ENCODE measurements around the gene HOPX. TPM values are rescaled to one million over a fixed set of nuclear protein-coding genes. Genes with fewer than 3 reads are reported as not detected.
A peak's percentile ranks its signal among the peaks of the same experiment; 100 is the strongest.
"Not testable (repeated sequence)": the region's sequence is repeated elsewhere in the genome, so short reads cannot be mapped to it uniquely, and the experiment has no call there.

HOPX gene
- total RNA-seq, 2 experiments from 2014 or later = 72.3 to 74.6 TPM

- Mint-ChIP-seq H3K36me3 (ENCODE audit: low read depth) (peaks cover 52% of the 10 kb centered on the region), H3K27me3 (no peaks in the 10 kb centered on the region), H3K27ac (peak overlapping the region; percentile 68), H3K9me3 (peaks cover 11% of the 10 kb centered on the region), H3K4me3 (no peak overlapping the region), H3K4me1 (peaks cover 50% of the 10 kb centered on the region)
- no peak for DNase-seq
- ChIA-PET CTCF (interaction anchor here (1.0 kb wide), 1 partner anchor 20 kb away, joined by 4 read pairs; no protein-coding TSS in a partner anchor), POLR2A (no interaction called here)
Observed at GRCh38 chr4:56648021-56648823, 32.9 kb downstream of the HOPX start.

GRCh38 chr4:56646341-56646740, 34.8 kb downstream of the HOPX start:
- no peak for DNase-seq
- H3K27ac Mint-ChIP-seq = no peak overlapping the region
- H3K4me1 Mint-ChIP-seq = peaks cover 39% of the 10 kb centered on the region
- H3K27me3 Mint-ChIP-seq = no peaks in the 10 kb centered on the region
- ChIA-PET CTCF (interaction anchor here (0.8 to 0.9 kb wide), 2 partner anchors 9 to 19 kb away, joined by 3 read pairs; no protein-coding TSS in a partner anchor), POLR2A (no interaction called here)
- no peak overlapping the region for H3K4me3 Mint-ChIP-seq
- peaks cover 44% of the 10 kb centered on the region for H3K36me3 Mint-ChIP-seq (ENCODE audit: low read depth)
- peaks cover 11% of the 10 kb centered on the region for H3K9me3 Mint-ChIP-seq

- H3K4me1 Mint-ChIP-seq = peaks cover 26% of the 10 kb centered on the region
- peaks cover 9% of the 10 kb centered on the region for H3K9me3 Mint-ChIP-seq
- CTCF ChIA-PET = no interaction called here
- no peak overlapping the region for H3K4me3 Mint-ChIP-seq
- H3K27me3 Mint-ChIP-seq = no peaks in the 10 kb centered on the region
- H3K36me3 Mint-ChIP-seq (ENCODE audit: low read depth) = peaks cover 22% of the 10 kb centered on the region
- POLR2A ChIA-PET = no interaction called here
- H3K27ac Mint-ChIP-seq = no peak overlapping the region
- no peak for DNase-seq
Observed at GRCh38 chr4:56643596-56643995, 37.5 kb downstream of the HOPX start.

- CTCF ChIA-PET = interaction anchor here (1.2 to 4.4 kb wide), 5 partner anchors 8 to 158 kb away, joined by 4 to 34 read pairs (median 4); no protein-coding TSS in a partner anchor
- Mint-ChIP-seq H3K4me3 (no peak overlapping the region), H3K4me1 (peaks cover 19% of the 10 kb centered on the region), H3K36me3 (ENCODE audit: low read depth) (peaks cover 7% of the 10 kb centered on the region), H3K9me3 (peaks cover 9% of the 10 kb centered on the region), H3K27ac (no peak overlapping the region), H3K27me3 (no peaks in the 10 kb centered on the region)
- no peak for DNase-seq
- POLR2A ChIA-PET = interaction anchor here (0.6 kb wide), 1 partner anchor 255 kb away, joined by 6 read pairs; no protein-coding TSS in a partner anchor
Observed at GRCh38 chr4:56641494-56642051, 39.5 kb downstream of the HOPX start.

GRCh38 chr4:56640621-56641493, 40.2 kb downstream of the HOPX start:
- H3K4me3 Mint-ChIP-seq = no peak overlapping the region
- POLR2A ChIA-PET = interaction anchor here (0.6 kb wide), 2 partner anchors 254 to 687 kb away, joined by 3 to 6 read pairs; no protein-coding TSS in a partner anchor

GRCh38 chr4:56637791-56638190, 43.3 kb downstream of the HOPX start:
- H3K4me1 Mint-ChIP-seq = peaks cover 14% of the 10 kb centered on the region
- CTCF ChIA-PET = interaction anchor here (1.1 to 1.3 kb wide), 2 partner anchors 7 to 9 kb away, joined by 3 to 4 read pairs; no protein-coding TSS in a partner anchor
- POLR2A ChIA-PET = no interaction called here
- DNase-seq = no peak
- H3K4me3 Mint-ChIP-seq = no peak overlapping the region
- no peak overlapping the region for H3K27ac Mint-ChIP-seq
- H3K27me3 Mint-ChIP-seq = no peaks in the 10 kb centered on the region
- H3K36me3 Mint-ChIP-seq (ENCODE audit: low read depth) = no peaks in the 10 kb centered on the region
- peaks cover 5% of the 10 kb centered on the region for H3K9me3 Mint-ChIP-seq

More at GRCh38 chr4:56640621-56641493, 40.2 kb downstream of the HOPX start:
- CTCF ChIA-PET = interaction anchor here (1.2 to 4.4 kb wide), 6 partner anchors 9 to 159 kb away, joined by 3 to 34 read pairs (median 4); no protein-coding TSS in a partner anchor
- Mint-ChIP-seq H3K36me3 (ENCODE audit: low read depth) (peaks cover under 1% of the 10 kb centered on the region), H3K27me3 (no peaks in the 10 kb centered on the region), H3K4me1 (peaks cover 14% of the 10 kb centered on the region), H3K27ac (no peak overlapping the region), H3K9me3 (peaks cover 5% of the 10 kb centered on the region)
- DNase-seq = no peak

GRCh38 chr4:56637154-56637553, 43.9 kb downstream of the HOPX start:
- ChIA-PET CTCF (interaction anchor here (1.0 to 1.1 kb wide), 2 partner anchors 9 to 14 kb away, joined by 3 read pairs; no protein-coding TSS in a partner anchor), POLR2A (no interaction called here)
- peaks cover 14% of the 10 kb centered on the region for H3K4me1 Mint-ChIP-seq
- H3K36me3 Mint-ChIP-seq (ENCODE audit: low read depth) = no peaks in the 10 kb centered on the region
- peaks cover 5% of the 10 kb centered on the region for H3K9me3 Mint-ChIP-seq
- H3K27me3 Mint-ChIP-seq = no peaks in the 10 kb centered on the region
- no peak overlapping the region for H3K27ac Mint-ChIP-seq
- DNase-seq = no peak
- no peak overlapping the region for H3K4me3 Mint-ChIP-seq

GRCh38 chr4:56634954-56635353, 46.1 kb downstream of the HOPX start:
- DNase-seq; CTCF ChIA-PET; POLR2A ChIA-PET; H3K9me3 Mint-ChIP-seq; H3K4me1 Mint-ChIP-seq; H3K27ac Mint-ChIP-seq; H3K36me3 Mint-ChIP-seq (ENCODE audit: low read depth); H3K4me3 Mint-ChIP-seq; H3K27me3 Mint-ChIP-seq: not testable (repeated sequence)

GRCh38 chr4:56633486-56633885, 47.6 kb downstream of the HOPX start:
- peaks cover 9% of the 10 kb centered on the region for H3K9me3 Mint-ChIP-seq
- no peak overlapping the region for H3K4me3 Mint-ChIP-seq
- no peak overlapping the region for H3K27ac Mint-ChIP-seq
- no peaks in the 10 kb centered on the region for H3K4me1 Mint-ChIP-seq
- DNase-seq = no peak
- POLR2A ChIA-PET = no interaction called here
- no peaks in the 10 kb centered on the region for H3K27me3 Mint-ChIP-seq
- CTCF ChIA-PET = interaction anchor here (0.5 to 1.5 kb wide), 6 partner anchors 9 to 182 kb away, joined by 3 to 4 read pairs (median 3); no protein-coding TSS in a partner anchor
- H3K36me3 Mint-ChIP-seq (ENCODE audit: low read depth) = no peaks in the 10 kb centered on the region

GRCh38 chr4:56630876-56631666, 50.0 kb downstream of the HOPX start:
- H3K27me3 Mint-ChIP-seq = no peaks in the 10 kb centered on the region
- DNase-seq = no peak
- H3K4me3 Mint-ChIP-seq = no peak overlapping the region
- no peak overlapping the region for H3K27ac Mint-ChIP-seq
- POLR2A ChIA-PET = no interaction called here
- peaks cover 18% of the 10 kb centered on the region for H3K9me3 Mint-ChIP-seq
- peaks cover 4% of the 10 kb centered on the region for H3K36me3 Mint-ChIP-seq (ENCODE audit: low read depth)
- H3K4me1 Mint-ChIP-seq = no peaks in the 10 kb centered on the region
- CTCF ChIA-PET = interaction anchor here (0.8 to 1.5 kb wide), 2 partner anchors 7 to 9 kb away, joined by 4 to 5 read pairs; no protein-coding TSS in a partner anchor

GRCh38 chr4:56628592-56628991, 52.5 kb downstream of the HOPX start:
- Mint-ChIP-seq H3K27ac (no peak overlapping the region), H3K4me3 (no peak overlapping the region), H3K9me3 (peaks cover 33% of the 10 kb centered on the region), H3K27me3 (no peaks in the 10 kb centered on the region), H3K4me1 (no peaks in the 10 kb centered on the region), H3K36me3 (ENCODE audit: low read depth) (peaks cover 7% of the 10 kb centered on the region)
- ChIA-PET CTCF (interaction anchor here (1.5 to 2.4 kb wide), 2 partner anchors 12 to 19 kb away, joined by 4 to 8 read pairs; no protein-coding TSS in a partner anchor), POLR2A (no interaction called here)
- no peak for DNase-seq

- Mint-ChIP-seq H3K27me3 (no peaks in the 10 kb centered on the region), H3K4me1 (no peaks in the 10 kb centered on the region), H3K9me3 (peaks cover 34% of the 10 kb centered on the region), H3K36me3 (ENCODE audit: low read depth) (peaks cover 7% of the 10 kb centered on the region), H3K27ac (no peak overlapping the region), H3K4me3 (no peak overlapping the region)
- ChIA-PET CTCF (interaction anchor here (0.6 to 2.4 kb wide), 5 partner anchors 13 to 212 kb away, joined by 3 to 8 read pairs (median 4); no protein-coding TSS in a partner anchor), POLR2A (no interaction called here)
- no peak for DNase-seq
Observed at GRCh38 chr4:56627985-56628384, 53.1 kb downstream of the HOPX start.

Data from activated CD4-positive, alpha-beta T cell treated with anti-CD3 and anti-CD28 coated beads, Interleukin-2, amount 10 ng/mL, durations not matched to agents 7 days and 5 days (primary cell).